ENCODE measurements around the gene HES4. TPM values are rescaled to one million over a fixed set of nuclear protein-coding genes. Genes with fewer than 3 reads are reported as not detected.

HES4 gene
- total and polyA plus RNA-seq, 2 of the 13 experiments (the other 11 are each of a cell fraction or from before 2014, with no cell fraction given) = 8.8 to 10.6 TPM

DNA sequence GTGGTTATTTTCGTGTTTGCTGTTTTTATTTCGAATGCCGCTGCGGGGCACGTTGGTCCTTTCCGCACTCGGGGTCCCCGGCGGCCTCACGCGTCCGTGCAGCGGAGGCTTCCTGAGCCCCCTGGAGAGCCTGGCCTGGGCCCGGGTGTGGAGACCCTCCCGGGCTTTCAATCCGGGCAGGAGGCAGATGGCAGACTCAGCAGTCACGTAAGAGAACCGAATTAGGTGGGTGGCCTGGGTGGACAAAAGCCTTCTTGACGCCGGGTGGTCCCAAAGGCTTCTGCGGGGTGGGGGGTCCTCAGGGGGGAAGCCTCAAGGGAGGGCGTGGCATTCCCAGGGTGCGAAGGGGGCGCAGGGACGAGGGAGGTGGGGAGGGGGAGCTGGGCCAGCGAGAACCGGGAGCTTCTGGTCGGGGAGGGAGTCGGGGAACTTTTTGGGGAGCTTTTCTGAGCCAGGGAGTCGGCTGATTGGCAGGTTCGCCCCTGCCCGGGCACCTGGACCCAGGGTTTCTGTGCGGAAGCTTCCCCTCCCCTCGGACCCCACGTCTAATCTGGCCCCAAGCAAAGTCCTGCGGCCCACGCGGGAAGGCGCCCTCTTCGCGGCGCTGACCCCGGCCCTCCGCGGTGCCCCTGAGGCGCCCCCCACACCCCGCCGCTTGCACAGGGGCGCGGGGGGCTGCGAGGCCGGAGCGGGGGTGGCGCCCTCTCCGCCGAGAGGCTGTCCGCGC is 1.3 kb upstream of the HES4 start (continued):
- TF ChIP-seq NFATC3 (CRISPR knock-in tag; IDR thresholded peaks at IDR 0.05) = 0 out of 2 replicates have a peak, but pooled peaks have one; percentile 23
- TF ChIP-seq, protein P1, sequence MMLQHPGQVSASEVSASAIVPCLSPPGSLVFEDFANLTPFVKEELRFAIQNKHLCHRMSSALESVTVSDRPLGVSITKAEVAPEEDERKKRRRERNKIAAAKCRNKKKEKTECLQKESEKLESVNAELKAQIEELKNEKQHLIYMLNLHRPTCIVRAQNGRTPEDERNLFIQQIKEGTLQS (CRISPR knock-in tag; IDR thresholded peaks at IDR 0.05) = no peak
- TF ChIP-seq, protein P2, sequence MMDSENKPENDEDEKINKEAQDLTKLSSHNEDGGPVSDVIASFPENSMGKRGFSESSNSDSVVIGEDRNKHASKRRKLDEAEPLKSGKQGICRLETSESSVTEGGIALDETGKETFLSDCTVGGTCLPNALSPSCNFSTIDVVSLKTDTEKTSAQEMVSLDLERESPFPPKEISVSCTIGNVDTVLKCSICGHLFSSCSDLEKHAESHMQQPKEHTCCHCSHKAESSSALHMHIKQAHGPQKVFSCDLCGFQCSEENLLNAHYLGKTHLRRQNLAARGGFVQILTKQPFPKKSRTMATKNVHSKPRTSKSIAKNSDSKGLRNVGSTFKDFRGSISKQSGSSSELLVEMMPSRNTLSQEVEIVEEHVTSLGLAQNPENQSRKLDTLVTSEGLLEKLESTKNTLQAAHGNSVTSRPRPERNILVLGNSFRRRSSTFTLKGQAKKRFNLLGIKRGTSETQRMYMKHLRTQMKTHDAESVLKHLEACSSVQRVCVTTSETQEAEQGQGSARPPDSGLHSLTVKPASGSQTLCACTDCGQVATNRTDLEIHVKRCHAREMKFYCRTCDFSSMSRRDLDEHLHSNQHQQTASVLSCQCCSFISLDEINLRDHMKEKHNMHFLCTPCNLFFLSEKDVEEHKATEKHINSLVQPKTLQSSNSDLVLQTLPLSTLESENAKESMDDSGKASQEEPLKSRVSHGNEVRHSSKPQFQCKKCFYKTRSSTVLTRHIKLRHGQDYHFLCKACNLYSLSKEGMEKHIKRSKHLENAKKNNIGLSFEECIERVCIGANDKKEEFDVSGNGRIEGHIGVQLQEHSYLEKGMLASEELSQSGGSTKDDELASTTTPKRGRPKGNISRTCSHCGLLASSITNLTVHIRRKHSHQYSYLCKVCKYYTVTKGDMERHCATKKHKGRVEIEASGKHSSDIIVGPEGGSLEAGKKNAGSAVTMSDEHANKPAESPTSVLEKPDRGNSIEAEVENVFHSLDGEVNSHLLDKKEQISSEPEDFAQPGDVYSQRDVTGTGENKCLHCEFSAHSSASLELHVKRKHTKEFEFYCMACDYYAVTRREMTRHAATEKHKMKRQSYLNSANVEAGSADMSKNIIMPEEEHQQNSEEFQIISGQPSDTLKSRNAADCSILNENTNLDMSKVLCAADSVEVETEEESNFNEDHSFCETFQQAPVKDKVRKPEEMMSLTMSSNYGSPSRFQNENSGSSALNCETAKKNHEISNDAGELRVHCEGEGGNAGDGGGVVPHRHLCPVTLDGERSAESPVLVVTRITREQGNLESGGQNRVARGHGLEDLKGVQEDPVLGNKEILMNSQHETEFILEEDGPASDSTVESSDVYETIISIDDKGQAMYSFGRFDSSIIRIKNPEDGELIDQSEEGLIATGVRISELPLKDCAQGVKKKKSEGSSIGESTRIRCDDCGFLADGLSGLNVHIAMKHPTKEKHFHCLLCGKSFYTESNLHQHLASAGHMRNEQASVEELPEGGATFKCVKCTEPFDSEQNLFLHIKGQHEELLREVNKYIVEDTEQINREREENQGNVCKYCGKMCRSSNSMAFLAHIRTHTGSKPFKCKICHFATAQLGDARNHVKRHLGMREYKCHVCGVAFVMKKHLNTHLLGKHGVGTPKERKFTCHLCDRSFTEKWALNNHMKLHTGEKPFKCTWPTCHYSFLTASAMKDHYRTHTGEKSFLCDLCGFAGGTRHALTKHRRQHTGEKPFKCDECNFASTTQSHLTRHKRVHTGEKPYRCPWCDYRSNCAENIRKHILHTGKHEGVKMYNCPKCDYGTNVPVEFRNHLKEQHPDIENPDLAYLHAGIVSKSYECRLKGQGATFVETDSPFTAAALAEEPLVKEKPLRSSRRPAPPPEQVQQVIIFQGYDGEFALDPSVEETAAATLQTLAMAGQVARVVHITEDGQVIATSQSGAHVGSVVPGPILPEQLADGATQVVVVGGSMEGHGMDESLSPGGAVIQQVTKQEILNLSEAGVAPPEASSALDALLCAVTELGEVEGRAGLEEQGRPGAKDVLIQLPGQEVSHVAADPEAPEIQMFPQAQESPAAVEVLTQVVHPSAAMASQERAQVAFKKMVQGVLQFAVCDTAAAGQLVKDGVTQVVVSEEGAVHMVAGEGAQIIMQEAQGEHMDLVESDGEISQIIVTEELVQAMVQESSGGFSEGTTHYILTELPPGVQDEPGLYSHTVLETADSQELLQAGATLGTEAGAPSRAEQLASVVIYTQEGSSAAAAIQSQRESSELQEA (CRISPR knock-in tag; IDR thresholded peaks at IDR 0.05; ENCODE audit: not compliant biosample characterization) = peak; percentile 10
- no peak for TF ChIP-seq SMAD3 (CRISPR knock-in tag; IDR thresholded peaks at IDR 0.05)
- no peak for TF ChIP-seq ZBTB7B (CRISPR knock-in tag; IDR thresholded peaks at IDR 0.05)
- TF ChIP-seq TCF7L2 (IDR thresholded peaks at IDR 0.05; ENCODE audit: low read depth, low read length) = no peak
- TF ChIP-seq, protein P3, sequence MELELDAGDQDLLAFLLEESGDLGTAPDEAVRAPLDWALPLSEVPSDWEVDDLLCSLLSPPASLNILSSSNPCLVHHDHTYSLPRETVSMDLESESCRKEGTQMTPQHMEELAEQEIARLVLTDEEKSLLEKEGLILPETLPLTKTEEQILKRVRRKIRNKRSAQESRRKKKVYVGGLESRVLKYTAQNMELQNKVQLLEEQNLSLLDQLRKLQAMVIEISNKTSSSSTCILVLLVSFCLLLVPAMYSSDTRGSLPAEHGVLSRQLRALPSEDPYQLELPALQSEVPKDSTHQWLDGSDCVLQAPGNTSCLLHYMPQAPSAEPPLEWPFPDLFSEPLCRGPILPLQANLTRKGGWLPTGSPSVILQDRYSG (CRISPR knock-in tag; IDR thresholded peaks at IDR 0.05) = no peak
- no peak for TF ChIP-seq NCOR1 (IDR thresholded peaks at IDR 0.05; ENCODE audit: borderline replicate concordance, low read length)
- TF ChIP-seq CBX5 (CRISPR knock-in tag; IDR thresholded peaks at IDR 0.05; ENCODE audit: borderline replicate concordance) = no peak
- no peak for TF ChIP-seq SRSF1 (optimal IDR thresholded peaks at IDR 0.05; ENCODE audit: low read depth, low read length)
- TF ChIP-seq ZNF30 (CRISPR knock-in tag; IDR thresholded peaks at IDR 0.05) = peak; percentile 11; the same call in 1 of the 2 replicates
- TF ChIP-seq SIX4 (CRISPR knock-in tag; IDR thresholded peaks at IDR 0.05) = no peak
- no peak for TF ChIP-seq MED1 (CRISPR knock-in tag; IDR thresholded peaks at IDR 0.05)
- TF ChIP-seq STAT5B (CRISPR knock-in tag; IDR thresholded peaks at IDR 0.05) = no peak
- TF ChIP-seq ZNF614 (CRISPR knock-in tag; IDR thresholded peaks at IDR 0.05; ENCODE audit: borderline replicate concordance) = no peak
- TF ChIP-seq GTF3A (CRISPR knock-in tag; conservative IDR thresholded peaks at IDR 0.05) = no peak
- TF ChIP-seq CREM (IDR thresholded peaks at IDR 0.05) = no peak
- TF ChIP-seq CREM (CRISPR knock-in tag; IDR thresholded peaks at IDR 0.05) = no peak
- TF ChIP-seq SUZ12 (IDR thresholded peaks at IDR 0.05; ENCODE audit: low read depth, low read length) = no peak

All from HepG2 (cell line).